Lower leg skin (tissue), 3 donors: ENCODE measurements around the gene COL21A1.

Experiments
- POLR2A ChIP-seq, 2 donors: fragments of 450-650 bp; IDR thresholded peaks; one replicate each; pipeline ENCODE4 v1.6.1; 2016 to 2017; ENCODE audit warnings: antibody characterized with exemption in 2 of 2, mild to moderate bottlenecking in 1 of 2, moderate library complexity in 1 of 2
- TF ChIP-seq, protein P1 (sequence below), 3 donors: fragments of 450-650 bp; IDR thresholded peaks; one replicate each; pipeline ENCODE4 v1.5.1; 2016; ENCODE audit warnings: antibody characterized with exemption in 3 of 3, mild to moderate bottlenecking in 3 of 3, moderate library complexity in 2 of 3

GRCh38 chr6:56214703-56215101 is 32.7 kb downstream of the COL21A1 start:
- TF ChIP-seq, protein P1, sequence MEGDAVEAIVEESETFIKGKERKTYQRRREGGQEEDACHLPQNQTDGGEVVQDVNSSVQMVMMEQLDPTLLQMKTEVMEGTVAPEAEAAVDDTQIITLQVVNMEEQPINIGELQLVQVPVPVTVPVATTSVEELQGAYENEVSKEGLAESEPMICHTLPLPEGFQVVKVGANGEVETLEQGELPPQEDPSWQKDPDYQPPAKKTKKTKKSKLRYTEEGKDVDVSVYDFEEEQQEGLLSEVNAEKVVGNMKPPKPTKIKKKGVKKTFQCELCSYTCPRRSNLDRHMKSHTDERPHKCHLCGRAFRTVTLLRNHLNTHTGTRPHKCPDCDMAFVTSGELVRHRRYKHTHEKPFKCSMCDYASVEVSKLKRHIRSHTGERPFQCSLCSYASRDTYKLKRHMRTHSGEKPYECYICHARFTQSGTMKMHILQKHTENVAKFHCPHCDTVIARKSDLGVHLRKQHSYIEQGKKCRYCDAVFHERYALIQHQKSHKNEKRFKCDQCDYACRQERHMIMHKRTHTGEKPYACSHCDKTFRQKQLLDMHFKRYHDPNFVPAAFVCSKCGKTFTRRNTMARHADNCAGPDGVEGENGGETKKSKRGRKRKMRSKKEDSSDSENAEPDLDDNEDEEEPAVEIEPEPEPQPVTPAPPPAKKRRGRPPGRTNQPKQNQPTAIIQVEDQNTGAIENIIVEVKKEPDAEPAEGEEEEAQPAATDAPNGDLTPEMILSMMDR (IDR thresholded peaks at IDR 0.05), result no peak
- TF ChIP-seq POLR2A (IDR thresholded peaks at IDR 0.05), result no peak
